Stomach (tissue), 4 donors: Measurements from ENCODE around the gene KIRREL3.

Experiments
- CTCF ChIP-seq, 7 experiments: fragments of 450-650 bp in 4 of 7; fragments of 200-600 bp in 3 of 7; sonication (generic) in 3 of 7; IDR thresholded peaks; one replicate each; pipeline ENCODE4 v1.5.1; 2016 to 2019; ENCODE audit warnings: antibody characterized with exemption in 7 of 7, control low read depth in 2 of 7, mild to moderate bottlenecking in 1 of 7
- POLR2A ChIP-seq, 4 donors: fragments of 450-650 bp; IDR thresholded peaks; one replicate each; pipeline ENCODE4 v1.6.1; 2016; ENCODE audit warnings: antibody characterized with exemption in 4 of 4, control low read depth in 2 of 4, mild to moderate bottlenecking in 1 of 4, moderate library complexity in 1 of 4
- POLR2AphosphoS5 ChIP-seq, 3 donors: sonication (generic); formaldehyde crosslinking; IDR thresholded peaks; one replicate each; pipeline ENCODE4 v1.6.1; 2016; ENCODE audit warnings: antibody characterized with exemption in 3 of 3

GRCh38 chr11:126879516-126879915, 121.1 kb downstream of the KIRREL3 start:
- TF ChIP-seq POLR2AphosphoS5 (IDR thresholded peaks at IDR 0.05) (no peak), POLR2A (IDR thresholded peaks at IDR 0.05) (no peak), CTCF (IDR thresholded peaks at IDR 0.05) (no peak)
